Body of pancreas (tissue), 4 donors: Measurements from ENCODE around the gene PARP3.

Experiments
- POLR2A ChIP-seq, 3 donors: fragments of 450-650 bp; IDR thresholded peaks; one replicate each; pipeline ENCODE4 v1.6.1; 2016; ENCODE audit warnings: antibody characterized with exemption in 3 of 3, mild to moderate bottlenecking in 2 of 3
- TF ChIP-seq, protein P1 (sequence below), 7 experiments: fragments of 450-650 bp in 4 of 7; fragments of 200-600 bp in 3 of 7; sonication (generic) in 3 of 7; IDR thresholded peaks; one replicate each; pipeline ENCODE4 v1.5.1; 2016 to 2019; ENCODE audit warnings: antibody characterized with exemption in 7 of 7

DNA sequence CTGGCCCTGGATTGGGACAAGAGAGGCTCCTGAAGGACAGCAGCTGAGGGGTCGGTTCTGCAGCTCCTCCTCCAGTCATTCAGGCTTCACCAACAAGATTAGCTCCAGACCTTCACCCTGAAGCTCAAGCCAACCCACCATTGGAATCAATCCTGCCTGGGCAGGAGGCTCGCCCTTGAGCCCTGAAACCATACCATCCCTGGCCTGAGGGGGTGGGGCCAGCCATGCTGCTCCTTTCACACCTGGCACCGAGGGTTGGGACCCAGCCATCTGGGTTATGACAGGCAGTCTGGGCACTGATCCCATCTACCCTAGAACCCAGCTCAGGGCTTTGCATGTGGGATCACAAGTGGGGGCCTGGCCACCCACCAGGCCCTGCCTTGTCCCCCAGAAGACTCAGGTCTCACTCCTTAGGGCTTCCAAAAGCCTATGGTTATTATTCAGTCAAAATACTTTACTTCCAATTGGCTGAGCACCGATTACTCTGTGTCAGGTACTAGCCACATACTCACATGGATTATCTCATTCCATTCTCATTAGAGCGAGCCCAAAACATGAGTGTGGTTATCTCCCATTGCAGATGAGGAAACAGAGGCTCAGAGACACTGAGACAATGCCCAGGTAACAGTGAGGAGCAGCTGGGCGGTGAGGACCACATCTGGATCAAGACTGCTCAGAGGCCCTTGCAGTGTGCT is 28.6 kb downstream of the PARP3 start:
- TF ChIP-seq, protein P1, sequence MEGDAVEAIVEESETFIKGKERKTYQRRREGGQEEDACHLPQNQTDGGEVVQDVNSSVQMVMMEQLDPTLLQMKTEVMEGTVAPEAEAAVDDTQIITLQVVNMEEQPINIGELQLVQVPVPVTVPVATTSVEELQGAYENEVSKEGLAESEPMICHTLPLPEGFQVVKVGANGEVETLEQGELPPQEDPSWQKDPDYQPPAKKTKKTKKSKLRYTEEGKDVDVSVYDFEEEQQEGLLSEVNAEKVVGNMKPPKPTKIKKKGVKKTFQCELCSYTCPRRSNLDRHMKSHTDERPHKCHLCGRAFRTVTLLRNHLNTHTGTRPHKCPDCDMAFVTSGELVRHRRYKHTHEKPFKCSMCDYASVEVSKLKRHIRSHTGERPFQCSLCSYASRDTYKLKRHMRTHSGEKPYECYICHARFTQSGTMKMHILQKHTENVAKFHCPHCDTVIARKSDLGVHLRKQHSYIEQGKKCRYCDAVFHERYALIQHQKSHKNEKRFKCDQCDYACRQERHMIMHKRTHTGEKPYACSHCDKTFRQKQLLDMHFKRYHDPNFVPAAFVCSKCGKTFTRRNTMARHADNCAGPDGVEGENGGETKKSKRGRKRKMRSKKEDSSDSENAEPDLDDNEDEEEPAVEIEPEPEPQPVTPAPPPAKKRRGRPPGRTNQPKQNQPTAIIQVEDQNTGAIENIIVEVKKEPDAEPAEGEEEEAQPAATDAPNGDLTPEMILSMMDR (IDR thresholded peaks at IDR 0.05): peak in 2 of 7 experiments; percentile 0 to 18
- no peak for TF ChIP-seq POLR2A (IDR thresholded peaks at IDR 0.05)
